Measurements from ENCODE around the gene TAF1B.

DNA sequence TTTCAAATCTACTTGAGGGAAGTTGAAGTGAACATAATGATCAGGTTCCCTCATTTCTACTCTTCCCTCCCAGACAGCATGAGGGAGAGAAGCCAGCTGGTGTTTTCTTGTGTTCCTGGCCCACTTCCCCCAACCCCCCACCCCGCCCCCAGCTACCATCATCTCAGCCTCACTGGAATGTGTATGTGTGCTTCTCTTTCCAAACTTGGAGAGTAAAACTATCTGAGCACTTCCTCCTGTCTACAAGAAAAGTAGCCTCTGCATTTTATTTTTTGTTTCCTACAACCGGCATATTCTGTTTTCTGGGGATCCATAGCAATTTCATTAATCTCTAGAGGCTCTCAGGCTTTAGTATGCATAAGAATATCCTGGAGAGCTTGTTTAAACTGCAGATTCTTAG lies 54.6 kb downstream of the TAF1B start:
- no peak for TF ChIP-seq POLR2AphosphoS5 (IDR thresholded peaks at IDR 0.05)
- TF ChIP-seq, protein P1, sequence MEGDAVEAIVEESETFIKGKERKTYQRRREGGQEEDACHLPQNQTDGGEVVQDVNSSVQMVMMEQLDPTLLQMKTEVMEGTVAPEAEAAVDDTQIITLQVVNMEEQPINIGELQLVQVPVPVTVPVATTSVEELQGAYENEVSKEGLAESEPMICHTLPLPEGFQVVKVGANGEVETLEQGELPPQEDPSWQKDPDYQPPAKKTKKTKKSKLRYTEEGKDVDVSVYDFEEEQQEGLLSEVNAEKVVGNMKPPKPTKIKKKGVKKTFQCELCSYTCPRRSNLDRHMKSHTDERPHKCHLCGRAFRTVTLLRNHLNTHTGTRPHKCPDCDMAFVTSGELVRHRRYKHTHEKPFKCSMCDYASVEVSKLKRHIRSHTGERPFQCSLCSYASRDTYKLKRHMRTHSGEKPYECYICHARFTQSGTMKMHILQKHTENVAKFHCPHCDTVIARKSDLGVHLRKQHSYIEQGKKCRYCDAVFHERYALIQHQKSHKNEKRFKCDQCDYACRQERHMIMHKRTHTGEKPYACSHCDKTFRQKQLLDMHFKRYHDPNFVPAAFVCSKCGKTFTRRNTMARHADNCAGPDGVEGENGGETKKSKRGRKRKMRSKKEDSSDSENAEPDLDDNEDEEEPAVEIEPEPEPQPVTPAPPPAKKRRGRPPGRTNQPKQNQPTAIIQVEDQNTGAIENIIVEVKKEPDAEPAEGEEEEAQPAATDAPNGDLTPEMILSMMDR (IDR thresholded peaks at IDR 0.05) = no peak

All from prostate gland (tissue), 2 donors.